K562 (cell line): Measurements from ENCODE around the gene ELOF1. TPM values are rescaled to one million over a fixed set of nuclear protein-coding genes. Genes with fewer than 3 reads are reported as not detected.

Experiments used
- CEBPG ChIP-seq, 3 experiments: fragments of 200-800 bp in 1 of 3; sonication (Bioruptor generic) in 1 of 3; sonication (generic) in 1 of 3; formaldehyde crosslinking in 1 of 3; IDR thresholded peaks in 2 of 3; conservative IDR thresholded peaks in 1 of 3; 2 replicates each; pipeline versions ENCODE4 v1.6.1 to v1.8.0; 2016 to 2022; ENCODE audit warnings: missing compliant biosample characterization in 2 of 3, missing genetic modification characterization in 2 of 3, mild to moderate bottlenecking in 1 of 3, missing genetic modification reagents in 1 of 3
- ESRRA ChIP-seq: fragments of 450-650 bp; IDR thresholded peaks from 2 replicates; pipeline ENCODE4 v1.6.1; 2014; ENCODE audit warnings: low read depth, mild to moderate bottlenecking, moderate library complexity, borderline replicate concordance
- FOXK2 ChIP-seq, 2 experiments: fragments of 450-650 bp; IDR thresholded peaks in 1 of 2; conservative IDR thresholded peaks in 1 of 2; 2 replicates each; pipeline ENCODE4 v1.6.1; 2016; ENCODE audit warnings: low read depth in 2 of 2, mild to moderate bottlenecking in 1 of 2
- FOXP1 ChIP-seq: sonication (generic); formaldehyde crosslinking; IDR thresholded peaks from 2 replicates; pipeline ENCODE4 v1.8.0; 2022; ENCODE audit warnings: mild to moderate bottlenecking, missing genetic modification reagents
- GTF2F1 ChIP-seq: IDR thresholded peaks from 2 replicates; pipeline ENCODE4 v1.6.1; 2011; ENCODE audit warnings: low read depth, low read length, improper control_type of control experiment
- HBP1 ChIP-seq: fragments of 450-650 bp; formaldehyde crosslinking; IDR thresholded peaks from 2 replicates; pipeline ENCODE4 v1.4.0; 2022; ENCODE audit warnings: missing genetic modification characterization
- HDGF ChIP-seq: fragments of 450-650 bp; IDR thresholded peaks from 2 replicates; pipeline ENCODE4 v1.6.1; 2016
- JUN ChIP-seq, 2 experiments: sonication (generic) in 1 of 2; formaldehyde crosslinking in 1 of 2; IDR thresholded peaks; 2 replicates each; pipeline versions ENCODE4 v1.6.1 to v1.8.0; 2012 to 2022; ENCODE audit warnings: borderline replicate concordance in 2 of 2, mild to moderate bottlenecking in 2 of 2, improper control_type of control experiment in 1 of 2, low read depth in 1 of 2, low read length in 1 of 2, missing genetic modification reagents in 1 of 2
- JUND ChIP-seq, 2 experiments: IDR thresholded peaks; 2 replicates in 1 of 2; 3 replicates in 1 of 2; pipeline ENCODE4 v1.6.1; 2011; ENCODE audit warnings: borderline replicate concordance in 2 of 2, low read depth in 2 of 2, low read length in 2 of 2, improper control_type of control experiment in 1 of 2, missing biosample characterization in 1 of 2, missing genetic modification characterization in 1 of 2, missing genetic modification reagents in 1 of 2
- KDM5B ChIP-seq: fragments of 200-600 bp; sonication (generic); IDR thresholded peaks from 2 replicates; pipeline ENCODE4 v1.6.1; 2012; ENCODE audit warnings: low read depth, mild to moderate bottlenecking, moderate library complexity, low read length, control low read depth, inconsistent platforms; ENCODE audit not compliant: insufficient replicate concordance
- MBD2 ChIP-seq: sonication (generic); IDR thresholded peaks from 2 replicates; pipeline ENCODE4 v1.6.1; 2016; ENCODE audit warnings: low read depth, borderline replicate concordance
- MNT ChIP-seq, 2 experiments: fragments of 450-650 bp; conservative IDR thresholded peaks; 2 replicates each; pipeline ENCODE4 v1.6.1; 2017; ENCODE audit warnings: mild to moderate bottlenecking in 2 of 2, moderate library complexity in 2 of 2
- POLR2G ChIP-seq: fragments of 200-400 bp; formaldehyde crosslinking; IDR thresholded peaks from 2 replicates; pipeline ENCODE4 v1.6.1; 2017; ENCODE audit warnings: low read depth, mild to moderate bottlenecking, antibody characterized with exemption, low read length, moderate library complexity
- RAD21 ChIP-seq, 2 experiments: fragments of 250-450 bp in 1 of 2; fragments of 450-650 bp in 1 of 2; sonication (Bioruptor Pico) in 1 of 2; formaldehyde crosslinking in 1 of 2; IDR thresholded peaks in 1 of 2; conservative IDR thresholded peaks in 1 of 2; 2 replicates each; pipeline versions ENCODE4 v1.4.0 to v1.8.0; 2020 to 2022; ENCODE audit warnings: mild to moderate bottlenecking in 2 of 2, moderate library complexity in 1 of 2
- RCOR1 ChIP-seq, 2 experiments: IDR thresholded peaks; 2 replicates each; pipeline ENCODE4 v1.6.1; 2012; ENCODE audit warnings: low read depth in 2 of 2, low read length in 2 of 2, borderline replicate concordance in 1 of 2, improper control_type of control experiment in 1 of 2
- TCF7 ChIP-seq: sonication (generic); IDR thresholded peaks from 2 replicates; pipeline ENCODE4 v1.6.1; 2016; ENCODE audit warnings: antibody characterized with exemption, borderline replicate concordance
- TFAM ChIP-seq: fragments of 250-450 bp; sonication (Bioruptor Pico); conservative IDR thresholded peaks from 2 replicates; pipeline ENCODE4 v1.5.0; 2021; ENCODE audit warnings: mild to moderate bottlenecking, moderate library complexity
- TFAP4 ChIP-seq: sonication (generic); formaldehyde crosslinking; IDR thresholded peaks from 2 replicates; pipeline ENCODE4 v1.8.0; 2022; ENCODE audit warnings: missing genetic modification reagents, mild to moderate bottlenecking, moderate library complexity, borderline replicate concordance
- ZFX ChIP-seq: sonication (generic); formaldehyde crosslinking; IDR thresholded peaks from 2 replicates; pipeline ENCODE4 v1.8.0; 2022; ENCODE audit warnings: mild to moderate bottlenecking, missing genetic modification reagents, moderate library complexity
- ZNF146 ChIP-seq: IDR thresholded peaks from one replicate; pipeline ENCODE4 v1.6.1; 2018; ENCODE audit warnings: missing compliant biosample characterization; ENCODE audit not compliant: unreplicated experiment
- ZNF785 ChIP-seq: fragments of 250-450 bp; sonication (Bioruptor Pico); IDR thresholded peaks from 2 replicates; pipeline ENCODE4 v1.4.0; 2020; ENCODE audit warnings: mild to moderate bottlenecking
- polyA plus RNA-seq, 8 experiments: library from polyadenylated mRNA; depleted of rRNA in 4 of 8; stranded (reverse) in 5 of 8; unstranded in 3 of 8; fragments of >200 nt; fragmentation: Nextera tagmentation in 2 of 8; fragmentation: Illumina TruSeq in 1 of 8; extraction: Ambion mirVana in 2 of 8; extraction: Trizol in 1 of 8; gene quantifications; 2 replicates each; pipeline versions ENCODE4 v1.2.1 to v1.2.3, GENCODE V29; 2011 to 2014; ENCODE audit warnings: inconsistent platforms in 1 of 8, missing spikeins in 1 of 8
- total RNA-seq, 7 experiments: library from RNA; depleted of rRNA in 6 of 7; stranded (reverse); fragments of >200 nt in 6 of 7; fragmentation: Illumina TruSeq in 2 of 7; extraction: Trizol in 2 of 7; gene quantifications; 2 replicates each; pipeline versions ENCODE4 v1.2.1 to v1.2.3, GENCODE V29; 2011 to 2021; ENCODE audit warnings: low replicate concordance in 1 of 7

The ELOF1 gene
- total and polyA plus RNA-seq, 9 of the 15 experiments (the other 6 are each of a cell fraction or from before 2014, with no cell fraction given): 16.7 to 147 (median 74.2) TPM

GRCh38 chr19:11538232-11539036, 20.6 kb downstream of the ELOF1 start, which contains the start of gene CNN1 (continued):
- TF ChIP-seq ZFX (CRISPR knock-in tag) (peak; percentile 63), TFAM (CRISPR knock-in tag) (no peak), CEBPG (CRISPR knock-in tag; IDR thresholded peaks at IDR 0.05) (peak; percentile 65; the same call in 1 of the 2 replicates), CEBPG (tag; conservative IDR thresholded peaks at IDR 0.05 in 1 of 2, IDR thresholded peaks at IDR 0.05 in 1 of 2) (no peak), ESRRA (peak; percentile 30; the same call in 1 of the 2 replicates), RCOR1 (IDR thresholded peaks at IDR 0.05; ENCODE audit: borderline replicate concordance in 1 of 2, low read depth in 2 of 2, low read length in 2 of 2) (peak; percentile 53 to 92; a peak in 3 of 4 replicates), FOXK2 (conservative IDR thresholded peaks at IDR 0.05 in 1 of 2, IDR thresholded peaks at IDR 0.05 in 1 of 2; ENCODE audit: low read depth in 2 of 2) (peak in 1 of 2 experiments; percentile 74; a peak in 2 of 4 replicates), RAD21 (CRISPR knock-in tag; conservative IDR thresholded peaks at IDR 0.05 in 1 of 2, IDR thresholded peaks at IDR 0.05 in 1 of 2) (no peak), FOXP1 (CRISPR knock-in tag) (no peak), TFAP4 (peak; percentile 84), JUND (IDR thresholded peaks at IDR 0.05; ENCODE audit: borderline replicate concordance, low read depth, low read length) (peak; percentile 57), JUND (tag; IDR thresholded peaks at IDR 0.05; ENCODE audit: borderline replicate concordance, low read depth, low read length) (peak; percentile 65; the same call in 1 of the 3 replicates), HDGF (0 out of 2 replicates have a peak, but pooled peaks have one; percentile 18), GTF2F1 (no peak), ZNF785 (no peak), JUN (IDR thresholded peaks at IDR 0.05; ENCODE audit: borderline replicate concordance, low read depth, low read length) (peak; percentile 79), JUN (CRISPR knock-in tag; IDR thresholded peaks at IDR 0.05; ENCODE audit: borderline replicate concordance) (no peak), KDM5B (peak; percentile 82), HBP1 (CRISPR knock-in tag) (no peak), POLR2G (peak; percentile 79), MBD2 (0 out of 2 replicates have a peak, but pooled peaks have one; percentile 12), TCF7 (no peak), ZNF146 (CRISPR knock-in tag) (no peak), MNT (conservative IDR thresholded peaks at IDR 0.05) (peak in 1 of 2 experiments; percentile 50; a peak in 1 of 4 replicates)
